NCI-H1417 treated with DMSO at 0.1 percent for 48 hours (cell line): ENCODE results near the gene GALNT9.
"Not testable (repeated sequence)": the region's sequence is repeated elsewhere in the genome, so short reads cannot be mapped to it uniquely, and the experiment has no call there.

Experiments used
- DNase-seq: peaks from one replicate; lab custom pipeline; 2025; lab: John Stamatoyannopoulos, UW

The GALNT9 gene

DNA sequence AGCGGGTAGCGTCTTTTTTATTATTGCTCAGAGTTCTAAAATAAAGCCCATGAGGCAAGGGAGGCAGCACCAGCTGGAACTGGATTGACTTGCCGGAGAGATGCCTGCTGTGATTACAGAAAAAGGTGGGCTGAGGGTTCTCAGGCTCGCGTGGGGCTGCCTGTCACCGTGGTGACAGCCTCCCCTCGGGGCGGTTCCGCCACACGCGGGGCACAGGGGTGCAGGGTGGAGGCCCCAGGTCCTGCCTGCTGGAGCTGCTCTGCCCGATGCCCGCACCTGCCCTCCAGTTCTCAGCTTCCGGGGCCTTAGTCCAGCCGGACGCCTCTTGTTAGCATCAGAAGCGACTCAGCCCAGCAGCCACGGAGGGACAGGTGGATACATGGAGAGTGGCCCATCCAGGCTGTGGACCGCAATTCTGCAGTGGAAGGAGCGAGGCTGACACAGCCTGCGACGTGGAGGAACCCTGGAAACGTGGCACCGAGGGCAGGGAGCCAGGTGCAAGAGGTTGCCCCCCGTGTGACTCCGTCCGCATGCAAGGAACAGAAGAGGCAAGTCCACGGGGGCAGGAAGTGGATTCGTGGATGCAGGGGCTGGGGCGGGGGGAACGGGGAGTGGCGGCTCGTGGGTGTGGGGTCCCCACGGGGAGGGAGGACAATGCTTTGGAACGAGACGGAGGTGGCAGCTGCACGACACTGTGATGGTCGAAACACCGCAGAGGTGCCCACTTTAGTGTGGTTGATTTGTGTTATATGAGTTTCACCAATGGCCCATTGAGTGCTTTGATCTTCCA, 79.5 kb downstream of the GALNT9 start:
- no peak for DNase-seq

DNA sequence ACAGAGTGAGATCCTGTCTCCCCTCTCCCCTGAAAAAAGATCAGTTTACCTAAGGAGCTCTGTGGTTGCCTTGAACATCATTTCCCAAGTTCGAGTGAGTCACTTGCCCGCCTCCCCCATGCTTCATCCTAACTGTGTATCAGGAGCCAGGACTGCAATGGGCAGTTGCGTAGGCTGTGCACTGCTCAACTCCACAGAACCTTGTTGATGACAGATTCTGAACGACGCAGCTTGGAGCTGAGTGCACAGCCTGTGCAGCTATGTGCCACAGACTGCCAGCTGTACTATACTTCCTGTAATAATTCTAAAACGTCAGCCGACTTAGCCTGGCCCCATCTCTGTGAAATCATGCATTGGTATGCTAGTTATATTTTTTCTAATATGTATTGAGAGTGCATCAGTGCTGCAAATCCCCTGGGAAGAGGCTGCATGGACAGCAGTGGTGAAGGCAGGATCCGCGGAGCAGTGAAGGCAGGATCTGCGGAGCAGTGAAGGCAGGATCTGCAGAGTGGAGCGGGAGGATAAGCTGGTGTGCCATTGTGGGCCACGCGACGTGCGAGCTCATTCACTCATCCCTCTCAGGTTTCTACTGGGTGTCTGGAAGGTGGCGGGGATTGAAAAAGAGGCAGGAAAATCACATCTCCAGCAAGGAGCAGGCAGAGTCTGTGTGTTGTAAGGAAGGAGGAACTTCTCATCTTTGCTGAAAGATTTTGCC, 80.8 kb downstream of the GALNT9 start:
- DNase-seq = no peak

DNA sequence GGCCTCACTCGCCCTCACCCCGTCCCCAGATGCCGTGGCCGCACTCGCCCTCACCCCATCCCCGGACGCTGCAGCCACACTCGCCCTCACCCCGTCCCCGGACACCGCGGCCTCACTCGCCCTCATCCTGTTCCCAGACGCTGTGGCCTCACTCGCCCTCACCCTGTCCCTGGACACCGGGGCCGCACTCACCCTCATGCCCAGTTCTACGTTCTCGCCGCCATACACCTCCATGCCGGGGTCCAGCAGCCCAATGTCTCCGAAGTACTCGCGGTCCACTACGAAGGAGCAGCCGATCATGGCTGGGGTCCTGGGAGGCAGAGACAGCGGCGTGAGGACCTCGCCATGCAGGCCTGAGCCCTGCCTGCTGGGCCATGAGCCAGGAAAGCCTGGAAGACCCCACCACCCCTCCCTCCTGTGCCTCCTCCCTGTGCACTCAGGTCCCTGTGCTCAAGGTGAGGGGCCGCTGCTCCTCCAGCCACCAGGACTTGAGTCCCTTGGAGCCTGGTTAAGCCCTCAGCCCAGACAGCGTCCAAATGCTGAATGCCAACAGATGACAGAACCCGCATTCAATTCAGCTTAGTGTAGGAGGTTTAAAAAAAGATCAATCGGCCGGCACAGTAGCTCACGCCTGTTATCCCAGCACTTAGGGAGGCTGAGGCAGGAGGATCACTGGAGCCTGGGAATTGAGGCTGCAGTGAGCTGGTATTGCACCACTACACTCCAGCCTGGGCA, 81.5 kb downstream of the GALNT9 start:
- DNase-seq = no peak

DNA sequence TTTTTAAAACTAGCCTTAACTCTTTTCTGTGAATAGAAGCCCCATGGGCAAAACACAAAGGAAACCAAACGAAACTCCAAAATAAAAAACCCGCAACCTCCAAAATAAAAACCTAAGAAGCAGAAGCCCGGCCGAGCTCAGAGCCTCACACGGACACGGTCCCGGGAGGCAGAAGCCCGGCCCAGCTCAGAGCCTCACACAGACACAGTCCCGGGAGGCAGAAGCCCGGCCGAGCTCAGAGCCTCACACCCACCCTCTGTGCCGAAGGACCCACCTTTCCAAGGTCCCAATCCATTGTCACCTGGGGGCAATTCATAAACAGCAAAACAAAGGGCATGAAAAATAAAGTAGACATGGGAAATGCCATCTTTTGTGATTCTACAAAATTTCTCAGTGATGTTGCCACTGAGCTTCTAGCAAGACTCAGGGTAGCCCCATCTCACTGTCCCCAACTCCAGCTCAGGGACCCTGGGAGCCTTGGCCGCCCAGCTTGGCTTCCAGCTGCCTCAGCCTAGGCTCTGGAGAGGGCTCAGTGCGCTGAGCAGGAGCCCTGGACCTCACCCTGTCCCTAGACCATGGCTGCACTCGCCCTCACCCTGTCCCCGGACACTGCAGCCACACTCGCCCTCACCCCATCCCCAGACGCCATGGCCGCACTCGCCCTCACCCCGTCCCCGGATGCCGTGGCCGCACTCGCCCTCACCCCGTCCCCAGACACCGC, 82.2 kb downstream of the GALNT9 start:
- no peak for DNase-seq

DNA sequence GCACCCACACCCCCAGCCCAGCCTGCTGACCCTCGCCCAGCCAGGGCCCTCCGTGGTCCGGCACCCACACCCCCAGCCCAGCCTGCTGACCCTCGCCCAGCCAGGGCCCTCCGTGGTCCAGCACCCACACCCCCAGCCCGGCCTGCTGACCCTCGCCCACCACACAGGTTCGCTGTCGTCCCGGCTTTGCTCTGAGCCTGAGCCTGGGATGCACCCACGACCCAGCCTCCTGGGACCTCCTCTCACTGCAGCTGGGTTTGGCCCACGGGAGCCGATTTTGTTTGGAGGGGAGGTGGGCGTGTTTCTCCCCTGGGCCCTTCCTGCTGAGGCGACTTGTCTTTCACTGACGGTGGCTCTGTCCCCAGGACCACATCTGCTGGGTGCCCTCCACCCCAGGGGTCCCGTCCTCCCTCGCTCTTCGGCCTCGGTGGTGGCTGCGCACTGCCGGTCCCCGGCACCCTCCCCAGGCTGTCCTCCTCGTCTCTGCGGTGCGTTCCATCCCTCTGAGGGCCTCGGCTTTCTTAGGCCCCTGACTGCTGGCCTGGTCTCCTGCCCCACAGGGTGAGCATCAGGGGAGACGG, 83.8 kb downstream of the GALNT9 start:
- DNase-seq = no peak

DNA sequence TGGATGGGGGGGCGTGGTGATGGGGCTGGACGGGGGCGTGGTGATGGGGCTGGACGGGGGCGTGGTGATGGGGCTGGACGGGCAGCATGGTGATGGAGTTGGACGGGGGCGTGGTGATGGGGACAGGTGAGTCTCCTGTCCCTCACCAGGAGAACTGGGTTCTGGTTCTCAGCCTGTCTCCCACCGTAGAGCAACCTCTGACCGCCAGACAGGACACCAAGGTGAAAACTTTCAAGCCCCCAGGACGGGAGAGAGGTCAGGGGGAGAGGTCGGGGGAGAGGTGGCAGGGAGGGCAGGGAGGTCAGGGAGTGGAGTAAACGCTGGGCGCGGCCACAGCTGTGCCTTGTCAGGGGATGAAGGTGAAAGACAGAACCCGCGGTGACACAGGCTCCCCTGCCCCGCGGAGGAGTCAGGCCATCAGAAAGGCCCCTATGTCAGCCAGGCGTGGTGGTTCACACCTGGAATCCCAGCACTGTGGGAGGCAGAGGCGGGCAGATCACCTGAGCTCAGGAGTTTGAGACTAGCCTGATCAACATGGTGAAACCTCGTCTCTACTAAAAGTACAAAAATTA, 84.6 kb downstream of the GALNT9 start:
- no peak for DNase-seq

DNA sequence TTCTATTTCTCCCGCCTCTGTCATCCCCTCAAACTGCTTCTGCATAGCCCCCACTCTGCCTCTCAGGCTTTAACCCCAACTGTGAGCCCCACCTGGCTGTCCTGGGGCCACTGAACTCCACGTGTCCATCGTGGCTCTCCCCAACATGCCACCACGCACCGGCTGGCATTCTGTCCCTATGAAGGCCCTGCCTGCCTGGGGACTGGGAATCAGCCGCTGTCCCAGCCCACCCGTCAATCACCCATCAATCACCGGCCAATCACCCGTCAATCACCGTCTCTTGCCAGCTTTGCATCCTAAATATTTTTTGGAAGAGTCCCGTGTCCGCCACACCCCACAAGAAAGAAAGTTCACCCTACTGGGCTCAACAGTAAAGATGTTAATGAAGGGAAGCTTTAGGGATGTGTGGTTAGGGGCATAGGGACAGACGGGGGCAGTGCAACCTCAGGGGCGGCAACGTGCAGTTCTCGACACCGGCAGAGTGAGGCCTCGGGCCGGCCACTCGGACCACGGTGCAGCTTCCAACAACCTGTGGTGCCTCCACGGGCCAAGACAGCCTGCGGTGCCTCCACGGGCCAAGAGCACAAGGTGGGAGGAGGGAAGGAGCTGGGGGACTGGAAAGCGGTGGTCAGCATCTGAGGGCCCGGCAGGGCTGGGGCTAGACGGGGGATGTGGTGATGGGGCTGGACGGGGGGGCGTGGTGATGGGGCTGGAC, 85.6 kb downstream of the GALNT9 start:
- DNase-seq = no peak

DNA sequence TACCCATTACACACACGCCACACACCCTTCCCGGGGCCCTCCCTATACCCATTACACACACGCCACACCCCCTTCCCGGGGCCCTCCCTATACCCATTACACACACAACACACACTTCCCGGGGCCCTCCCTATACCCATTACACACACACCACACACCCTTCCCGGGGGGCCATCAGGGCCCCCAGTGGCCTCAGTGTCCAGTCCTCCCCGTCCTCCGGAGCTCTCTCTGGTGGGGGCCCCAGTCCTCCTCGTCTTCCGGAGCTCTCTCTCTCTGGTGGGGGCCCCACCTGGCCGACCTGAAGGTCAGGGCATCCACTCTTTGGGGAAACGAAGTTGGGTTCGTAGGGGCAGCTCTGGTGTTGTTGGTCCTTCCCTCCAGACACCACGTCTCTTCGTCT, 86.2 kb downstream of the GALNT9 start:
- not testable (repeated sequence) for DNase-seq

DNA sequence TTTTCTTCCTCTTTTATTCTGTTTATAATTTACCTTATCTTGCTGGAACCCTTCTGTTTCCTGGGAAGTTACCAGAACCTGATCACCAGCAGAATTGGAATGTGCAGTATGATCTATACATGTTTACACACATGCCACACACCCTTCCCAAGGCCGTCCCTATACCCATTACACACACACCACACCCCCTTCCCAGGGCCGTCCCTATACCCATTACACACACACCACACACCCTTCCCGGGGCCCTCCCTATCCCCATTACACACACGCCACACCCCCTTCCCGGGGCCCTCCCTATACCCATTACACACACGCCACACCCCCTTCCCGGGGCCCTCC, 88.8 kb downstream of the GALNT9 start:
- DNase-seq = not testable (repeated sequence)

DNA sequence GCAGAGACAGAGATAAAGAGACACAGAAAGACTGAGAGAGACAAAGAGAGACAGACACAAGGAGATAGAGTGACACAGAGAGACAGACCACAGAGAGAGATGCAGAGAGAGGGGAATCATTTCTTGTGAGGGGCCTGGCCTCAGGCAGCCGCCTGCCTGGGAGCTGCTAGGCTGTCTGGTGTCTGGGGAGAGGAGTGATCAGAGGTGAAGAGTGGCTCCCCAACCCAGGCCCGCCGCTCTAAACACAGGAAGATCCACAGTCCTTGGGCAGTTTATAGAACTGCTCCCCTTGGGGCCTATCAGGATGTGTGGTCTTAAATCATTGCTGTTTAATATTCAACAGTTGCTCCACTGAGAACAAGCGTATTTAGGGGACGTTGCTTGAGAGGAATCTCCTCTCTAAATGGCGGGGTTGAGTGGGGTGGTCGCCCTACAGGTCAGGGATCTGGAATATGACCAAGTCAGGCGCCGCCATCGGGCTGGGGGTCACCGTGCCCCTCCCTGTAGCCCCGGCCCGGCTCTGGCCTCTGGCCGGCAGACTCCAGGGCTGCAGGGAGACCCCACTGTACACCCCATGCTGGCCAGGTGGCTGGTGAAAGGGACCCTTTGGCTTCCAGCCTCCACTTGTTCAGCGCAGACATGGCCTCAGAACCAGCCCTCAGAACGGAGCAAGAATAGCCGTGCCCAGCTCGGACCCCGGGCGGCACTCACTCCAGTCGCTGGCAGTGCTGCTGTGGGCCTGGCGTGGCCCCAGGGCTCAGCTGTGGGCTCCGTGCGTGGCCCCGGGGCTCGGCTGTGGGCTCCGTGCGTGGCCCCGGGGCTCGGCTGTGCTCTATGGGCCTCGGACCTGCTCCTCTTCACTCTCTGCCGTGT, 89.4 kb downstream of the GALNT9 start:
- DNase-seq = no peak

DNA sequence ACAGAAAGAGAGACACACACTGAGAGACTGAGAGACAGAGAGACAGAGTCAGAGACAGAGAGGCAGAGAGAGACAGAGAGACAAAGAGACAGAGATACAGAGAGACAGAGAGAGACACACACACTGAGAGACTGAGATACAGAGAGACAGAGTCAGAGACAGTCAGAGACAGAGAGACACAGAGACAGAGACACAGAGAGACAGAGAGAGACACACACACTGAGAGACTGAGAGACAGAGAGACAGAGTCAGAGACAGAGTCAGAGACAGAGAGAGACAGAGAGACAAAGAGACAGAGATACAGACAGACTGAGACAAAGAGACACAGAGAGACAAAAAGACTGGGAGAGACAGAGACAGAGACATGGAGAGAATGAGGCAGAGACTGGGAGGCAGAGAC, 90.0 kb downstream of the GALNT9 start:
- no peak for DNase-seq

DNA sequence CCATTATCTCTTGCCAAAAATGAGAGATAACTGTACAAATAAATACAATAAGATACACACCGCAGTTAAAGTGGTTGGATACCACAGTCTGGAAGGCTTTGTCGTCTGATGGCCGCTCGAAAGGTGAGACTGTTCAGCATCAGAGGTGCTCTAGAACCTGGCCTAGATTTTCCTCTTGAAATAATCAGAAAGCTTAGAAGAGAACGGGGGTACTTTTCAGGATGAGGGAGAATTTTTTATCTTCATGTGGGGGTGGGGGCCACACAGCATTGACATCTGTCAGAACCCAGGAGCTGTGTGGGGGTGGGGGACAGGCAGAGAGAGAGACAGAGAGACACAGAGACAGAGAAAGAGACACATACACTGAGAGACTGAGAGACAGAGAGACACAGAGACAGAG, 90.5 kb downstream of the GALNT9 start:
- DNase-seq = no peak

DNA sequence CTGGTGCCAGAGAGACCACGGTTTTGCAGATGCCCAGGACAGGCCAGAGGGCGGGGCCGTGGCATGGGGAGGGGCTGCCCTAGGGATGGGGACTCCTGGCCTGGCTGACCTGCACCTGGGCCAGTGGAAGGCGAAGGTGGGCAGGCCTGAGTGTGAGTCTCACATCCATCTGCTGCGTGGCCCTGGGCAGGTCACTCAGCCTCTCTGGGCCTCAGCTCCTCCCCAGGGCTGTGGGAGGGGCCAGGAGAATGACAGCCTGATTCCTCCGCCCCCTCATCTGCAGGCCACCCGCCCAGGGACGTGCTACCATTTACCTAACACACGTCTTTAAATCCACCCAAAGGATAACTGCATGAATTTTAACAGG, 90.9 kb downstream of the GALNT9 start:
- DNase-seq = no peak

DNA sequence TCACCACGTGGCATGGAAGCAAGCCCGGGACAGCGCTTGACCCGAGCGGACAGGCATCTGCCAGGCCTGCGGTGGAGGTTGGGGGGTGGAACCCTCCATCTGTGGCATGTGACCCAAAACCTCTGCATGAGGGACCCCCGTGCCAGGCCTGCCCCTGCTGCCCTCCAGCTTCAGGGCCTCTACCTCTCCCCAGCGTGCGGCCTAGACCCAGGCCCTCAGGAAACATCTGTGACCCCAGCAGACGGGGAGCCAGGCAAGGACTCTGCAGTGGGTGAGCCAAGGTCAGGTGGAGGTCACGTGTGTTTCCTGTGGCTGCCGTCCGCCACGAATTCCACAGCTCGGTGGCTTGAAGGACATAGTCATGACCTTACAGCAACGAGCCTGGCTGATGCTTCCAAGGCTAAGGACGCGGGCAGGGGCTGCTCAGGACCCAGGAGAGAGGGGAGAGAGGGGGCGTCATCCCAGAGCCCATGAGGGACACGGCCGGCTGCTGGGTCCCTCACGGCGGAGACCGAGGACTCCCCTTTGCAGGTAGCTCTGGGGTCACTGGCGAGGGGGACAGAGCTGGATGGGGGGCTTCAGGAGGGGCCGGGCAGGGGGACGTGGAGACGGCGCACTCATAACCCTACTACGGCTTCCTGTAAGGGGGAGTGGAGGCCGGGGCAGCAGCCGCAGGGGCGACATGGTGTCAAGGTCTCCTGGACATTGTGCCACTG, 91.5 kb downstream of the GALNT9 start:
- DNase-seq = no peak

DNA sequence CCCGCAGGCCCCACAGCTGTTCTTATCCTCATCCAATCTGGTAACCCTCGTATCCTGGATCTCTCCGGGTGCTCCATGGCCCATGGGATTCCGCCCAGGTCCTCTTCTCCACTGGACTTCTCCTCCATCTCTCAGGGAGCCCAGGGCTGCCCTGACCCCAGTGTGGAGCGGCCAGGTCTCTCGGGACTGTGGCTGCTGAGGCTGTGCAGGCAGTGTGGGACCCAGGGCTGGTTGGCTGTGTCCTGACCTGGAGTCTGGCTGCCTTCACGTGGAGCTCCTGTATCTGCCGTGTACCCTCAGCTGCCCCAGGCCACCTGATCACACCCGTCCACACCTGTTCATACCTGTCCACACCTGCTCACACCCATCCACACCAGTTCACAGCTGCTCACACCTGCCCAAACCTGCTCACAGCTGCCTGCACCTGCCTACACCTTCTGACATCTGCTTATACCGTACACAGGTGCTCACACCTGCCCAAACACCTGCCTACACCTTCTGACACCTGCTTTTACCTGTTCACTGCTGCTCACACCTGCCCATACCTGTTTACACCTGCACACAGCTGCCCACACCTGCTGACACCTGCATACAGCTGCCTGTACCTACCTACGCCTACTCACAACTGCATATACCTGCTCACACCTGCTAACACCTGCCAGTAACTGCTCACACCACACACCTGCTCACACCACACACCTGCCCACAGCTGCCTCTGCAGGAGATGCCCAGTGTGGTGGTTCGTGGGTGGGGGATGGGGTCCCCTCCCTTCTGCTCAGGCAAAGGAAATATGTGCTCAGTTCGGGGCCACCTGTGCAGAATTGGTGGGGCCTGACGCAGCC, 92.2 kb downstream of the GALNT9 start:
- no peak for DNase-seq

DNA sequence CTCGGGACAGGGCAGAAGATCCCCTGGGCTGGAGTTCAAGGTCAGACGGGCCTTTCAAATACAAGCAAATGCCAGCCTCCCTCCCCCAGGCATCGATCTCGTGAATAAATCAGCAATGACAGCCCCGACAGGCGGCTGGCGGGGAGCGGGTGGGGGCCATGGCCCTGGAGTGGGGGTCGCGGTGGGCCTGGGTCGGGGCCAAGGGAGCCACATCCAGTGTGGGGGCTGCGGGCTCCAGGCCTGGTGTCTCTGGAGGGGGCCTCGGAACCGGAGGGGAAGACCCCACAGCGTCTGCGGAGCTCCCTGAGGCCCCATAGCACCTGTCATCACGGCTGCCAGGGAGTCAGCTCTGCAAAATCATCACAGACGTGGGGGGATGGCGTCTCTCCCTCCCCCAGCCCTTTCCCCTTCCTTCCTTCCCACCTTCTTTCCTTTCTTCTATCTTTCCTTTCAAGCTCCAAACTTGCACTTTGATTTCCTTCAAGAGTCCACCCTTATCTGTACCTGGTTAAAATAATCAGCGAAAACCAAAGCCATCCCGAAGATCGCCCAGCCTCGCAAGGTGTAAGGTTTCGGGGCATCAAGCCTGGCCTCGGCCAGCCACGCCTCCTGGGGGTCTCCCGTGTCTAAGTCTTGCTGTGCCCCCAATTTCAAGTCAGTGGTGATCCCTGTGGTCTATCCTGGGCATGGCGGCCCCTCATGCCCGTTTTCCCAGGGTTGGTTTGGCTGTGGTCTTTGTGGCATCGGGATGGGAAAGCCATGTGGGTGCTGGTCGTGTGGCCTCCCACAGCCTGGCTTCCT, 93.1 kb downstream of the GALNT9 start:
- no peak for DNase-seq

DNA sequence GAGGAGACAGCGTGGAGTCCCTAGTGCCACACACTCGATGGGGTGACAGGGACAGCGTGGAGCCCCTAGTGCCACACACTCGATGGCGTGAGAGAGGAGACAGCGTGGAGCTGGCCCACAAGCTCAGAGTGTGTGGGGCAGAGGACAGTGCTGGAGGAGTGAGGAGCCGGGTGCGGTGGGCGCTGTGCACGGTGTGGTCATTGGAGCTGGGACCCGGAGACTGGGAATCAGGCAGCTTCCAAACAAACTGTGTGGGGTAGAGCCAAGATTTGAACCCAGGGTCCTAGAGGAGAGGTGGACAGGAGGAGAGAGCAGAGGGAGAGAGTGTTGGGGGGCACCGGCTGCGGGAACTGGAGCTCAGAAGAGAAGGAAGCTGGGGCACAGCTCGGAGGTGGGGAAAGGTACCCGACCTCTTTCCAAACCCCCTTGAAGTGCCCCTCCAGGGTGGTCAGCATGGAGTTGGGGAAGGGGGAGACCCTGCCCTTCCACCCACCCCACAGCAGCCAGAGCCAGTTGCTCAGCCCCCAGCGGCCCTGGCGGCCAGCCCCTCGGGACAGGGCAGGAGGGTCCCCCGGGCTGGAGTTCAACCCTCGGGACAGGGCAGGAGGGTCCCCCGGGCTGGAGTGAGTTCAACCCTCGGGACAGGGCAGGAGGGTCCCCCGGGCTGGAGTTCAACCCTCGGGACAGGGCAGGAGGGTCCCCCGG, 94.1 kb downstream of the GALNT9 start:
- no peak for DNase-seq
